Adrenal gland (tissue), 12 donors: ENCODE data around the gene MMEL1. TPM values are rescaled to one million over a fixed set of nuclear protein-coding genes. Genes with fewer than 3 reads are reported as not detected.
A peak's percentile ranks its signal among the peaks of the same experiment; 100 is the strongest.

ENCODE experiments used
- DNase-seq, 7 donors: peaks; one replicate each; pipeline ENCODE4 v3.0.0-alpha.2; 2019 to 2020
- H3K27ac ChIP-seq, 5 donors: fragments of 200-600 bp; sonication (generic) in 4 of 5; 1 replicate in 3 of 5; 2 replicates in 2 of 5; pipeline versions ENCODE4 v1.5.1 to v1.8.0; 2016 to 2020; ENCODE audit warnings: mild to moderate bottlenecking in 1 of 5
- H3K27me3 ChIP-seq: fragments of 200-600 bp; 2 replicates; pipeline ENCODE4 v1.8.0; 2021
- H3K36me3 ChIP-seq, 2 donors: fragments of 200-600 bp; replicated peaks in 1 of 2; 1 replicate in 1 of 2; 2 replicates in 1 of 2; pipeline versions ENCODE4 v1.5.1 to v1.8.0; 2018 to 2022
- H3K4me1 ChIP-seq, 2 donors: fragments of 200-600 bp; replicated peaks in 1 of 2; 1 replicate in 1 of 2; 2 replicates in 1 of 2; pipeline versions ENCODE4 v1.5.1 to v1.8.0; 2018 to 2021
- H3K4me3 ChIP-seq, 4 donors: fragments of 200-600 bp; sonication (generic) in 3 of 4; one replicate each; pipeline ENCODE4 v1.5.1; 2016 to 2018
- H3K9me3 ChIP-seq, 3 donors: fragments of 200-600 bp; sonication (generic) in 1 of 3; replicated peaks in 1 of 3; 1 replicate in 2 of 3; 2 replicates in 1 of 3; pipeline versions ENCODE4 v1.5.1 to v1.8.0; 2016 to 2021
- POLR2A ChIP-seq, 2 donors: fragments of 450-650 bp; IDR thresholded peaks; one replicate each; pipeline ENCODE4 v1.6.1; 2017; ENCODE audit warnings: antibody characterized with exemption in 2 of 2, mild to moderate bottlenecking in 2 of 2, moderate library complexity in 1 of 2
- WGBS, 4 donors: extraction: QIAGEN DNeasy Blood & Tissue Kit in 2 of 4; methylation state at CpG; one replicate each; pipeline versions ENCODE4 v1.1.5 to v1.1.7; 2013 to 2017; 5-methylcytosine and 5-hydroxymethylcytosine counted together
- intact Hi-C, 2 donors: fragments of 100-400 bp; cut with DNase I; formaldehyde crosslinking; loops; one replicate each; pipeline versions ENCODE4 v1.14.1 to v1.15.0; 2022 to 2023
- polyA plus RNA-seq, 3 donors: library from polyadenylated mRNA; stranded (reverse); fragments of 200-250 nt in 2 of 3; fragments of 350-450 nt in 1 of 3; fragmentation: Illumina TruSeq in 1 of 3; extraction: RNeasy Lipid Tissue Mini Kit (QIAGEN cat#74804) in 1 of 3; gene quantifications; one replicate each; pipeline ENCODE4 v1.2.3, GENCODE V29; 2013 to 2014
- total RNA-seq, 9 donors: library from RNA; depleted of rRNA in 4 of 9; stranded (reverse); fragments of >200 nt in 4 of 9; fragments of 120-200 nt in 1 of 9; fragmentation: NEBNext Ultra II Directional in 1 of 9; extraction: Animal tissue kit (Norgen Biotek cat#: 25700) in 1 of 9; gene quantifications; one replicate each; pipeline versions ENCODE4 v1.1.0 to v1.2.4, GENCODE V29; 2013 to 2023
- TF ChIP-seq, protein P1 (sequence below), 6 experiments: fragments of 450-650 bp in 4 of 6; fragments of 200-600 bp in 2 of 6; sonication (generic) in 1 of 6; IDR thresholded peaks; 1 replicate in 5 of 6; 2 replicates in 1 of 6; pipeline versions ENCODE4 v1.5.1 to v1.8.0; 2016 to 2021; ENCODE audit warnings: antibody characterized with exemption in 6 of 6, mild to moderate bottlenecking in 2 of 6, moderate library complexity in 1 of 6
- donor health status: healthy with polysubstance abuse.
- donor health status: Bipolar disorder and iron deficiency.
- donor health status: DM: yes; HTN: yes; CAD: no.
- donor health status: DM: no; HTN: no; CAD: no.
- donor health status: DM: no; HTN: no; CAD: no.
- donor health status: DM: yes; HTN: yes; CAD: no.

MMEL1 gene
- total and polyA plus RNA-seq, 12 donors, result 0.30 to 8.2 (median 2.6) TPM

DNA sequence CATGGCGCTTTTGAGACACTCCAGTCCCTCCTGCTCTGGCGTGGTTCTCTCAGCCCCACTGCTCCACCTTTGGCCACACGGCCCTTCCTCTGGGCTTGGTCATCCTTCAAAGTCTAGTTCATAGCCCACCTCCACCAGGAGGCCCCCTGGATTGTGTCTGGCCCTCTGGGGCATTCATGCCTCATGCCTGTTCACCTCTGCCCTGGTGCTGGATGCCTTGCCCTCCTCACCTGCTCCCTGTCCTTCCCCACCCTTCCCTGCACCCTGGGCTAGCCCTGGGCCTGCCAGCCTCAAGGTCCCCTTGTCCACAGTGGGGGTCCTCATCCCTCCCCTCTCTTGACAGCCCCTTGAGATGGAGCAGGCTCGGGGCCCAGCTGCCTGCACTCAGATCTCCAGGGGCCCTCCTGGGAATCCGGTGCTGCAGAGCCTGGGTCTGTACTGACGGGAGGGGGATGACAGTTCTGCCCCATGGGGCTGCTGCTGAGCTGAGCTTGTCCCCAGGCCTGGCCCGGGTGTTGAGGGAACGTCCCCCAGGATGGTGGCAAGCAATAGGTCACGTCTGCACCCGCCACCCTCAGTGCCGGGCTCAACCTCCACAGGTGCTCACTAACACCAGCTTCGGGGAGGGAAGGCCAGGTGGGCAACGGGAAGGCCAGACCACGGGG, 27.8 kb downstream of the MMEL1 start:
- intact Hi-C loops, result no loop called here
- peaks cover 4% of the 10 kb centered on the region for H3K27me3 ChIP-seq
- WGBS, 4 donors, result 72 to 85% (median 82%) methylated on average over 6 to 14 of the region's 14 CpGs
- no peaks in the 10 kb centered on the region for H3K9me3 ChIP-seq
- H3K4me3 ChIP-seq, result no peak overlapping the region
- H3K27ac ChIP-seq, result no peak overlapping the region
- no peak for TF ChIP-seq POLR2A (IDR thresholded peaks at IDR 0.05)
- TF ChIP-seq, protein P1, sequence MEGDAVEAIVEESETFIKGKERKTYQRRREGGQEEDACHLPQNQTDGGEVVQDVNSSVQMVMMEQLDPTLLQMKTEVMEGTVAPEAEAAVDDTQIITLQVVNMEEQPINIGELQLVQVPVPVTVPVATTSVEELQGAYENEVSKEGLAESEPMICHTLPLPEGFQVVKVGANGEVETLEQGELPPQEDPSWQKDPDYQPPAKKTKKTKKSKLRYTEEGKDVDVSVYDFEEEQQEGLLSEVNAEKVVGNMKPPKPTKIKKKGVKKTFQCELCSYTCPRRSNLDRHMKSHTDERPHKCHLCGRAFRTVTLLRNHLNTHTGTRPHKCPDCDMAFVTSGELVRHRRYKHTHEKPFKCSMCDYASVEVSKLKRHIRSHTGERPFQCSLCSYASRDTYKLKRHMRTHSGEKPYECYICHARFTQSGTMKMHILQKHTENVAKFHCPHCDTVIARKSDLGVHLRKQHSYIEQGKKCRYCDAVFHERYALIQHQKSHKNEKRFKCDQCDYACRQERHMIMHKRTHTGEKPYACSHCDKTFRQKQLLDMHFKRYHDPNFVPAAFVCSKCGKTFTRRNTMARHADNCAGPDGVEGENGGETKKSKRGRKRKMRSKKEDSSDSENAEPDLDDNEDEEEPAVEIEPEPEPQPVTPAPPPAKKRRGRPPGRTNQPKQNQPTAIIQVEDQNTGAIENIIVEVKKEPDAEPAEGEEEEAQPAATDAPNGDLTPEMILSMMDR (IDR thresholded peaks at IDR 0.05), result no peak
- peak in 2 of 7 donors; percentile 5 to 12 for DNase-seq
- H3K4me1 ChIP-seq, result no peaks in the 10 kb centered on the region
- no peaks in the 10 kb centered on the region for H3K36me3 ChIP-seq

DNA sequence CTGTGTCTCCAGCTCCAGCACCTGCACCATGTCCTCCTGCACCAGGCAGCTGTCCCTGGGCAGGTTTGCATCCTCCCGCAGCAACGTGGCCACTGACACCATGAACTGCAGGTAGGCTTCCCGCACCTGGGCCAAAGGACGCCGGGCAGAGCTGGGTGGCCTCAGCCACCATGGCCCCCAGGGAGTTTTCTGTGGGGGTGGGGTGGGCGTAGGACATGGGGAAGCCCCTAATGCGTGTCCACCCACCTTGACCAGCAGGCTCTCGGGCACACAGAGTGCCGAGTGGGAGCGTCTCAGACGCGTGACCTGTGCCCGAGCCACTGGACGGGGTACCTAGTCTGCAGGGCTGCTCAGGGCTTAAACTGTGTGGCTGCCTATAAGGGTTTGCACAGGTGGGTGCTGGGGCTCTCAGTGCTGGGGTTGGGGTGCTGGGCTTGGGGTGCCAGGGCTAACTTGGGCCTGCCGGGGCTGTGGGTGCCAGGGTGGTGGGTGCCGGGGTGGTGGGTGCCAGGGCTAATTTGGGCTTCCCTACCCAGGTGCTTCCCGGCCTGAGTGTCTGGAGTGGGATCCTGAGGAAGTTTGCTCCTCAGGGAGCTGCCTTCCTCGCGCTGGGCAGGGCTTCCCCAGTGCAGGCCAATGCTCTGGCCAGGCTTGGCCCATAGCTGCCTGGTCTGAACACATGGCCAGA, 28.5 kb downstream of the MMEL1 start:
- Histone ChIP-seq H3K27ac (no peak overlapping the region), H3K4me3 (no peak overlapping the region), H3K27me3 (peaks cover 4% of the 10 kb centered on the region), H3K4me1 (no peaks in the 10 kb centered on the region), H3K9me3 (peaks cover 0 to 2% (median 0%) of the 10 kb centered on the region in 3 donors), H3K36me3 (no peaks in the 10 kb centered on the region)
- no peak for TF ChIP-seq POLR2A (IDR thresholded peaks at IDR 0.05)
- TF ChIP-seq, protein P1 (IDR thresholded peaks at IDR 0.05), result no peak
- intact Hi-C loops, result no loop called here
- peak in 2 of 7 donors; percentile 9 to 15 for DNase-seq
- 76 to 91% (median 88%) methylated on average over 2 to 19 of the region's 19 CpGs for WGBS, 4 donors

DNA sequence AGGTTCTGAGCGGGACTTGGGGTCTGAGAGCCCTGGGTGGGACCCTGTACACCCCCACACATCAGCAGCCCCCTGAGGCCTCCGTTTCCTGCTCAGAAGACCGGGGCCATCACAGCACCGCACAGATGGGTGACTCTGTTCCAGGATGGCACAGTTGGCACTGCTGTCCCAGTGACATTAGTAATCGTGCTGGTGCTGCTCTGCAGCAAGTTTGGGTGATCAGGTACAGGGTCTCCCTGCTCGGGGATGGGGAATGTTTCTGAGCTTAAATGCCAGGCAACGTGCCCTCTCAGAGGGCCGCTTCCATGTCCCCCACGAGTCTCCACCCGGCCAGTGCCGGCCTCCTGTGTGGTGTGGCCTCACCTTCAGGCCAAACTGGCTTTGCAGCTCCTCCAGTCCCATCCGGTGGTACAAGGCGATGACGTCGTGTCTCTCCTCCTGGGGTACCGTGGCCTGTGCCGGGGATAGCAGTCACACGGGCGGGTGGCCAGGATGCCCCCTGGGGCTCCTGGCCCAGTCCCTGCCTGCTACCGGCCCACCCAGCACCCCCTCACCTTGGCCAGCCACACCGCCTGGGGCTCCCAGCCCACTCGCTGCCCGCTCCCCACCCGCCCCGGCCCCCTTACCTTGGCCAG, 29.2 kb downstream of the MMEL1 start:
- no peak overlapping the region for H3K27ac ChIP-seq
- peaks cover 0 to 9% (median 0%) of the 10 kb centered on the region in 3 donors for H3K9me3 ChIP-seq
- H3K4me3 ChIP-seq, result no peak overlapping the region
- no peaks in the 10 kb centered on the region for H3K36me3 ChIP-seq
- intact Hi-C loops, result no loop called here
- DNase-seq, result peak in 2 of 7 donors; percentile 7 to 13
- WGBS, 4 donors, result 84 to 90% (median 85%) methylated on average over 17 to 25 of the region's 25 CpGs
- peaks cover 4% of the 10 kb centered on the region for H3K27me3 ChIP-seq
- no peak for TF ChIP-seq POLR2A (IDR thresholded peaks at IDR 0.05)
- TF ChIP-seq, protein P1 (IDR thresholded peaks at IDR 0.05), result no peak
- H3K4me1 ChIP-seq, result no peaks in the 10 kb centered on the region

DNA sequence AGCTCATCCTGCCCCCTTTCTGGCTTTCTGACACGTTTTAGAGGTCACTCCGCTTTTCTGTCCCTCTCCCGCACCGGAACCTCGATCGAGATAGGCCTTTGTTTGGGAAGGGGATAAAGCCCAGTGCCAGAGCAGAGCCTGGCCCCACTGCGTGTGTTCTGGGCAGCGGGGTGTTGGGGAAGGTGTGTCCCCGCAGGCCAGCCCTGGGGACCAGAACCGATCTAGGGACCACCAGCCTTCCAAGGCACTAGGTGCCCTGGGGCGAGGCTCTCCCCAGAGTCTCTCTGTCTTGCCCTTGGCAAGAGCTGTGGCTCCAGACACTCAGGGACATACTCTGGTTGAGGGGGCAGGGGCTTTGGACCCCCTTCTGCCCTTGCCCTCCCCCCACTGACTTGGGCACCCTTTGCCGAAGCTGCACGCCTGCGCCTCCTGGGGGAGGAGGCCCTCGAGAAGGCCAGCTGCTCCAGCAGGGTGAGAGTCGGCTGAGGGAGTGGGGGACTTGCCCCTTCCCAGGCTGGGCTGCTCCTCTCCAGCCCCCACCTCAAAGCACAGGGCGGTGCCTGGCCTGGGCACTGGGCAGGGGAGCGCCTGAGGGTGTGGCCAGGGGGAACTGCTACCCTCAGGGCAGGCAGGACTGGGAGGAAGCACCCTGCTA, 29.8 kb downstream of the MMEL1 start:
- Histone ChIP-seq H3K36me3 (no peaks in the 10 kb centered on the region), H3K27ac (no peak overlapping the region), H3K9me3 (peaks cover 0 to 9% (median 0%) of the 10 kb centered on the region in 3 donors), H3K4me3 (no peak overlapping the region), H3K27me3 (peaks cover 4% of the 10 kb centered on the region), H3K4me1 (no peaks in the 10 kb centered on the region)
- peak in 1 of 7 donors; percentile 9 for DNase-seq
- intact Hi-C loops, result no loop called here
- no peak for TF ChIP-seq POLR2A (IDR thresholded peaks at IDR 0.05)
- TF ChIP-seq, protein P1 (IDR thresholded peaks at IDR 0.05), result no peak
- 76 to 83% (median 80%) methylated on average over 9 to 18 of the region's 18 CpGs for WGBS, 4 donors
